Liver (tissue), 3 donors: Measurements from ENCODE around the gene MYOM1.

Experiments used
- ATF3 ChIP-seq: IDR thresholded peaks from 2 replicates; pipeline ENCODE4 v1.6.1; 2016; ENCODE audit warnings: antibody characterized with exemption
- CTCF ChIP-seq: fragments of 150-350 bp; IDR thresholded peaks from 2 replicates; pipeline ENCODE4 v1.5.1; 2017; ENCODE audit warnings: improper control_type of control experiment, low read depth, low read length; ENCODE audit not compliant: missing input control
- GABPA ChIP-seq, 2 donors: IDR thresholded peaks in 1 of 2; conservative IDR thresholded peaks in 1 of 2; 2 replicates each; pipeline ENCODE4 v1.6.1; 2016; ENCODE audit warnings: antibody characterized with exemption in 2 of 2, mild to moderate bottlenecking in 1 of 2, moderate library complexity in 1 of 2
- MAX ChIP-seq: IDR thresholded peaks from 2 replicates; pipeline ENCODE4 v1.6.1; 2016; ENCODE audit warnings: antibody characterized with exemption
- RAD21 ChIP-seq, 2 donors: IDR thresholded peaks; 2 replicates each; pipeline ENCODE4 v1.6.1; 2016; ENCODE audit warnings: antibody characterized with exemption in 2 of 2, mild to moderate bottlenecking in 2 of 2
- REST ChIP-seq: IDR thresholded peaks from 2 replicates; pipeline ENCODE4 v1.6.1; 2016; ENCODE audit warnings: antibody characterized with exemption, mild to moderate bottlenecking
- RXRA ChIP-seq, 2 donors: IDR thresholded peaks; 2 replicates each; pipeline ENCODE4 v1.6.1; 2017 to 2018; ENCODE audit warnings: antibody characterized with exemption in 2 of 2, mild to moderate bottlenecking in 1 of 2
- SP1 ChIP-seq: IDR thresholded peaks from 2 replicates; pipeline ENCODE4 v1.6.1; 2018; ENCODE audit warnings: antibody characterized with exemption, mild to moderate bottlenecking
- TAF1 ChIP-seq: conservative IDR thresholded peaks from 2 replicates; pipeline ENCODE4 v1.6.1; 2016; ENCODE audit warnings: antibody characterized with exemption, mild to moderate bottlenecking
- YY1 ChIP-seq: IDR thresholded peaks from 2 replicates; pipeline ENCODE4 v1.6.1; 2016; ENCODE audit warnings: antibody characterized with exemption, mild to moderate bottlenecking
- ZBTB33 ChIP-seq: IDR thresholded peaks from 2 replicates; pipeline ENCODE4 v1.6.1; 2016; ENCODE audit warnings: antibody characterized with exemption
- donor health status: healthy.
- donor health status: healthy.

- no peak for TF ChIP-seq CTCF
- no peak for TF ChIP-seq ZBTB33
- peak; percentile 1 for TF ChIP-seq REST
- TF ChIP-seq RAD21 (IDR thresholded peaks at IDR 0.05), result no peak
- no peak for TF ChIP-seq MAX
- no peak for TF ChIP-seq YY1
- no peak for TF ChIP-seq TAF1
- TF ChIP-seq ATF3, result no peak
- TF ChIP-seq RXRA (IDR thresholded peaks at IDR 0.05), result no peak
- no peak for TF ChIP-seq SP1
- TF ChIP-seq GABPA (IDR thresholded peaks at IDR 0.05 in 1 of 2, conservative IDR thresholded peaks at IDR 0.05 in 1 of 2), result no peak
These were observed 28.4 kb upstream of the MYOM1 start for GRCh38 chr18:3248062-3248657.
